ENCODE data around the gene SMCHD1. TPM values are rescaled to one million over a fixed set of nuclear protein-coding genes. Genes with fewer than 3 reads are reported as not detected.
A peak's percentile ranks its signal among the peaks of the same experiment; 100 is the strongest.
"Not testable (repeated sequence)": the region's sequence is repeated elsewhere in the genome, so short reads cannot be mapped to it uniquely, and the experiment has no call there.

SMCHD1 gene
- total RNA-seq, 2 donors from 2014 or later, result 103 to 137 TPM

DNA sequence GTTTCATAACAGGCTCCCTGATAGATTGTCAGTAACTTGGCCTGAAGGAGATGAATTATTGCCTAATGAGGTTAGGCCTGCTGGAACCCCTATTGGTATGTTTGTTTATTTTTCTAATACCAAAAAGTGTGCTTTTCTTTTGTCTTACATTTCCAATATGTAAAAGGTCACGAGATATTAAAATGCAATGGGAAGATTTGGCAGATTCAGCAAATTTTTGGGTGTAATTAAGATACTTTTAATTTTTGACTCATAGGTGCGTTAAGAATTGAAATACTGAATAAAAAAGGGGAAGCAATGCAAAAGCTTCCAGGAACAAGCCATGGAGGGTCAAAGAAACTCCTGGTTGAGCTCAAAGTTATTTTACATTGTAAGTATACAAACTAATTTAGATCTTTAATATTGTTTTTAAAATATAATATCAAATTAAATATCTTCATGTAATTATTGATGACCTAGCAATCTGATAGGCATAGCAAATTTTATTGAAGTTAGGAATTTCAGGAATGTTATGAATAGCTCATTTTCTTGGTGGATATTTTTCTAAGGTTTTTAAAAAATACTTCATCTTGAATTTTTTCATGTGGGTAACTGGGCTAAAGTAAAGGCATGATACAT, 52.1 kb downstream of the SMCHD1 start:
- Mint-ChIP-seq H3K36me3 (ENCODE audit: insufficient read depth in 2 of 2) (peaks cover 19 to 63% of the 10 kb centered on the region in 2 donors), H3K27ac (no peak overlapping the region), H3K4me3 (no peak overlapping the region), H3K27me3 (ENCODE audit: low read depth) (no peaks in the 10 kb centered on the region), H3K4me1 (ENCODE audit: low read depth) (peaks cover 27% of the 10 kb centered on the region), H3K9me3 (no peaks in the 10 kb centered on the region)
- ATAC-seq (replicated peaks in 1 of 2) (no peak), DNase-seq (no peak)

DNA sequence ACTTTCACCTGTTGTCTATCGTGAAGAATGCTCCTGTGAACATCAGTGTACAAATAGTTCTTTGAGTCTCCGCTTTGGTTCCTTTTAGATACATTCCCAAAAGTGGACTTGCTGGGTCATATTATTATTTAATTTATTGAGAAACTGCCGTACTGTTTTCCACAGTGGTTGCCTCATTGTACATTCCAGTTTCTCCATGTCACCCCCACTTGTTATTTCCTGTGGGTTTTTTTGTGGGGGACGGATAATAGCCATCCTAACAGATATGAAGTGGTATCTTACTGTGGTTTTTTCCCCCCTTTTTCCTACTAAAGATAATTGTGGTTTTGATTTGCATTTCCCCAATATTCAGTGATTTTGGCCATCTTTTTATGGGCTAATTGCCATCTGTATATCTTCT, 53.8 kb downstream of the SMCHD1 start:
- no peaks in the 10 kb centered on the region for H3K9me3 Mint-ChIP-seq

DNA sequence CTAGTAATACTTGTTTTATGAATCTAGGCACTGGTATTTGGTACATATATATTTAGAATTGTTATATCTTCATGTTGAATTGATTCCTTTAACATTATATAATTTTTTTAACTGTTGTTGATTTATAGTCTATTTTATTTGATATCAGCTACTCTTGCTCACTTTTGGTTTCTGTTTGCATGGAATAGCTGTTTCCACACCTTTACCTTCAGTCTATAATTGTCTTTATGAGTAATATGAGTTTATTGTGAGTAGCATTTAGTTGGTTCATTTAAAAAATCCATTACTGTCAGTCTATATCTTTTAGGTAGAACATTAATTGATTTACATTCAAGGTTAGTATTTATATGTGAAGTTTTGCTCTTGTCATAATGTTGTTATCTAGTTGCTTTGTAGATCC, 58.6 kb downstream of the SMCHD1 start:
- no peaks in the 10 kb centered on the region for H3K27me3 Mint-ChIP-seq (ENCODE audit: low read depth)
- DNase-seq (no peak), ATAC-seq (replicated peaks in 1 of 2) (no peak)
- H3K9me3 Mint-ChIP-seq, result no peaks in the 10 kb centered on the region
- peak overlapping the region; percentile 20 to 40 for H3K4me3 Mint-ChIP-seq
- H3K27ac Mint-ChIP-seq, result peak overlapping the region; percentile 43
- peaks cover 24 to 60% of the 10 kb centered on the region in 2 donors for H3K36me3 Mint-ChIP-seq (ENCODE audit: insufficient read depth in 2 of 2)
- peaks cover 26% of the 10 kb centered on the region for H3K4me1 Mint-ChIP-seq (ENCODE audit: low read depth)

More for the DNA sequence above, 53.8 kb downstream of the SMCHD1 start:
- peaks cover 35% of the 10 kb centered on the region for H3K4me1 Mint-ChIP-seq (ENCODE audit: low read depth)
- no peak for DNase-seq
- no peak for ATAC-seq (replicated peaks in 1 of 2)
- no peak overlapping the region for H3K4me3 Mint-ChIP-seq
- peaks cover 20 to 63% of the 10 kb centered on the region in 2 donors for H3K36me3 Mint-ChIP-seq (ENCODE audit: insufficient read depth in 2 of 2)
- H3K27ac Mint-ChIP-seq, result peak overlapping the region; percentile 63
- no peaks in the 10 kb centered on the region for H3K27me3 Mint-ChIP-seq (ENCODE audit: low read depth)

DNA sequence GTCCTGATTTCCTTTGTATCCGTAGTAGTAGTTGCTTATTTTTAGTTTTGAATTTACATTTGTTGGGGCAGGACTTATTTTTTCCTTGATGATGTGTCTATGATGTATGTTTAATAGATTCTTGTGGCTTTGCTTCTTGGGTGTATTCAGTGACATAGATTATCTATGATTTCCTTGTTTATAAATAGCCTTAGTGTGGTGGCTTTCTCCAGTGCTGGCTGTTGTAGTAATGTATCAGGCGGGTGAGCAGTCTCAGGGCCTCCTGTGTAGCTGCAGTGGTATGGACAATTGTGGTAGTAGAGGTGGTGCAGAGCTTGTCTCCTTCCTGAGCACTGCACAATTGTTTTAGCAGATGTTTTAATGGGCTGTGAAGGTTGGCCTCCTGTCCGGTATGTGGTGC, 60.5 kb downstream of the SMCHD1 start:
- Mint-ChIP-seq H3K4me1 (ENCODE audit: low read depth) (peaks cover 37% of the 10 kb centered on the region), H3K27ac (peak overlapping the region; percentile 87)

DNA sequence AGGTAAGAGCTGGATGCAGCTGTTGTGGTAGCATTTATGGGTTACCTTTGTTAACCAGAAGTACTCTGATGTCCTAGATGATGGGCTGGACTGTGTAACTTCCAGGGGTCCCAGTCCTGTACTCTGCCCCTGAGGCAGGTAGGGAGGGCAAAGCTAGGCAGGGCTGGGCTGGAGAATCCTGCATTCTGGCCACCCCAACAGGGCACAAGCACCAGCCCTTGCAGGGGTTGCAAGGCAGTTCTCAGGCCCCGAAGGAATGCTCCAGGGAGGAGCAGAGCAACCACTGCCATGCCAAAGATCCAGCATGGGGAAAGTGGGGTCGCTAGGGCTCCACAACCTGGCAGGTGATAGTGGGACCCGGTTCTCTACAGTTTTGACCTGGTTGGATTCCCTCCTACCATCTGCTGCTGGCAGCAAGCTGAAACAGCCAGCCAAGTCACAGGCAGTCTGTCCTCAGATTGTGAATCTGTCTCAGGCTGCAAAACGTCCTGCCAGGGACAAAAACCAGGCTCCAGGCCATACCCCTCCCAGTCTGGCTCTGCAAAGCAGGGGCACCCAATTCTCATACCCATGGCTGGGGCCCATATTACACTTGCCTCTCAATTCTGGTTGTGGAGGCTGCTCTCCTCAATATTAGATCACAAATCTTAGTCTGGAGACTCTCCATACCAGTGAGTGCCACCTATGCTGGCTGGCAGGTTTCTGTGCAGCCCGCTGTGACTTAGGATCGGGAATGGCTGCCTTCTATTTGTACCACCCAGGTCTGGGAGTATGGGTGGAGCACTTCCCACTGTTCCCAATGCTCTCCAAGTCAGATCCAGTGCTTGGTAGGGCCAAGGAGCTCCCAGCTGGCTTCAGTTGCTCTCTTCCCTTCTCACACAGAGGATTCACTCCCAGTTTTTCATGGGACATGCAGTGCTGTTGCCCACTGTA, 61.1 kb downstream of the SMCHD1 start:
- DNase-seq, result no peak
- peaks cover 40% of the 10 kb centered on the region for H3K4me1 Mint-ChIP-seq (ENCODE audit: low read depth)

More for the DNA sequence above, 60.5 kb downstream of the SMCHD1 start:
- DNase-seq (no peak), ATAC-seq (replicated peaks in 1 of 2) (no peak)
- Mint-ChIP-seq H3K9me3 (no peaks in the 10 kb centered on the region), H3K27me3 (ENCODE audit: low read depth) (no peaks in the 10 kb centered on the region), H3K4me3 (no peak overlapping the region), H3K36me3 (ENCODE audit: insufficient read depth in 2 of 2) (peaks cover 23 to 59% of the 10 kb centered on the region in 2 donors)

DNA sequence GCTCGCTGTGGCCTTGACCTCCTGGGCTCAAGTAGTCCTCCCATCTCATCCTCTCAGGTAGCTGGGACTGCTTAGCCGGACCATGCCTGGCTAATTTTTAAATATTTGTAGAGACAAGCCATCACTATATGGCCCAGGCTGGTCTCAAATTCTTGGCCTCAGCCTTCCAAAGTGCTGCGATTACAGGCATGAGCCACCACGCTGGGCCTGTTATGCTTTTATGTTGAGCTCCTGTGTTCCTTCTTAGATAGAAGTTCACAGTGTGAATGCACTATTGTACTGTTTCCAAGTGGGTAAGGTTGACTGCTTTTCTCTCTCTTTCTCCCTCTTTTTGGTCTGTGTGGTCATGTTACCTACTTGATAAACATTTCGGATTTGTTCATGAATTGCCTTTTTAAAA, 61.9 kb downstream of the SMCHD1 start:
- peaks cover 32% of the 10 kb centered on the region for H3K4me1 Mint-ChIP-seq (ENCODE audit: low read depth)
- H3K27ac Mint-ChIP-seq, result peak overlapping the region; percentile 44
- ATAC-seq (replicated peaks in 1 of 2), result no peak

More for the DNA sequence above, 61.1 kb downstream of the SMCHD1 start:
- no peak for ATAC-seq (replicated peaks in 1 of 2)
- H3K4me3 Mint-ChIP-seq, result no peak overlapping the region
- no peaks in the 10 kb centered on the region for H3K27me3 Mint-ChIP-seq (ENCODE audit: low read depth)
- no peaks in the 10 kb centered on the region for H3K9me3 Mint-ChIP-seq
- H3K27ac Mint-ChIP-seq, result peak overlapping the region; percentile 44
- peaks cover 24 to 60% of the 10 kb centered on the region in 2 donors for H3K36me3 Mint-ChIP-seq (ENCODE audit: insufficient read depth in 2 of 2)

DNA sequence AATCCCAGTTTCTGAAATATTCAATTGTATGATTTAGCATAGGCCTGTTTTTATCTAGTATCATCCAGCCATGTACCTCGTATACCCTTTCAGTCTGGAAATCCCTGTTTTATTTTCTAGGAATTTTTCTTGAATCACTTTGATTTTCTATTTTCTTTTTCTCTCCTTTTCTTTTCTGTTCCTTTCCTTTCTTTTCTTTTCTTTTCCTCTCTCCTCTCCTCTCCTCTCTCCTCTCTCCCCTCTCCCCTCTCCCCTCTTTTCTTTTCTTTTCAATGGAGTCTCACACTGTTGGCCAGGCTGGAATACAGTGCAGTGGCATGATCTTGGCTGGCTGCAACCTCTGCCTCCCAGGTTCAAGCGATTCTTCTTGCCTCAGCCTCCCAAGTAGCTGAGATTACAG, 63.5 kb downstream of the SMCHD1 start:
- H3K27ac Mint-ChIP-seq, result peak overlapping the region; percentile 26
- H3K27me3 Mint-ChIP-seq (ENCODE audit: low read depth), result no peaks in the 10 kb centered on the region
- ATAC-seq (replicated peaks in 1 of 2) (no peak), DNase-seq (no peak)
- H3K36me3 Mint-ChIP-seq (ENCODE audit: insufficient read depth in 2 of 2), result peaks cover 26 to 52% of the 10 kb centered on the region in 2 donors
- no peak overlapping the region for H3K4me3 Mint-ChIP-seq
- H3K9me3 Mint-ChIP-seq, result no peaks in the 10 kb centered on the region
- H3K4me1 Mint-ChIP-seq (ENCODE audit: low read depth), result peaks cover 34% of the 10 kb centered on the region

More for the DNA sequence above, 61.9 kb downstream of the SMCHD1 start:
- H3K4me3 Mint-ChIP-seq, result no peak overlapping the region
- H3K9me3 Mint-ChIP-seq, result no peaks in the 10 kb centered on the region
- peaks cover 24 to 54% of the 10 kb centered on the region in 2 donors for H3K36me3 Mint-ChIP-seq (ENCODE audit: insufficient read depth in 2 of 2)
- no peaks in the 10 kb centered on the region for H3K27me3 Mint-ChIP-seq (ENCODE audit: low read depth)
- no peak for DNase-seq

DNA sequence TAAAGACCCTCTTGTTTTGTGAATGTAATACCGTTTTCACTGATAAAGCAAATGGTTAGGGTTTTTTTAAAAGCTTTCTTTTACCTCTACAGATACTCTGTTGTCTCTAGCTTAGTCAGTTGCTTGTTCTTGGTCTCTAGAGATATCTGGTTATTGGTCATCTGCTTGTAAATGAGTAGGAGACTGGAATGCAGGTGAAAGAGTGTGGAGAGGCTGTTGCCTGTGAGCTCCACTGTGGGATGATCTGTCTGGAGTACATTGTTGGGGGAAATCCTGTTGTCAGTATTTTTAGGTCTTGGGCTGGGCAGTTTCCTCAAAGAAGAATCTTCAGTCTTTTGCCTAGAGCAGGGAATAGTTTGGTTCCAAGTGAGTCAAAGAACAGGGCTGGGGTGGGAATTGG, 67.7 kb downstream of the SMCHD1 start:
- Mint-ChIP-seq H3K27me3 (ENCODE audit: low read depth) (no peaks in the 10 kb centered on the region), H3K27ac (peak overlapping the region; percentile 97), H3K9me3 (no peaks in the 10 kb centered on the region), H3K36me3 (ENCODE audit: insufficient read depth in 2 of 2) (peaks cover 15 to 52% of the 10 kb centered on the region in 2 donors), H3K4me1 (ENCODE audit: low read depth) (peaks cover 34% of the 10 kb centered on the region), H3K4me3 (no peak overlapping the region)
- peak in 1 of 2 donors; percentile 38 for ATAC-seq (replicated peaks in 1 of 2)
- no peak for DNase-seq

DNA sequence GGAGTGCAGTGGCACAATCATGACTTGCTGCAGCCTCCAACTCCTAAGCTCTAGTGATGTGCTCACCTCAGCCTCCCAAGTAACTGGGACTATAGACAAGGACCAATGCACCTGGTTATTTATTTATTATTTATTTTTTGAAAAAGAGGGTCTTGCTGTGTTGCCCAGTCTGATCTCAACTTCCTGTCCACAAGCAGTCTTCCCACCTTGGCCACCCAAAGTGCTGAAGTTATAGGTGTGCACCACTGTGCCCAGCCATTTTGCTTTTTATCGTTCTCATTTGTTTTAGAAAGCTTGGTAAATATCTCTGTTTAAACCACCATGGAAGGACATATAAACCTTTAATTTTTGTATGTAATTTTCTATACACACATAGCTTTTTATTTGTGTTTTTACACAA, 74.2 kb downstream of the SMCHD1 start:
- H3K4me3 Mint-ChIP-seq, result no peak overlapping the region
- ATAC-seq (replicated peaks in 1 of 2) (no peak), DNase-seq (no peak)
- no peak overlapping the region for H3K27ac Mint-ChIP-seq
- H3K36me3 Mint-ChIP-seq (ENCODE audit: insufficient read depth in 2 of 2), result peaks cover 10 to 62% of the 10 kb centered on the region in 2 donors
- peaks cover 13% of the 10 kb centered on the region for H3K4me1 Mint-ChIP-seq (ENCODE audit: low read depth)
- H3K27me3 Mint-ChIP-seq (ENCODE audit: low read depth), result no peaks in the 10 kb centered on the region
- peaks cover 0 to 2% of the 10 kb centered on the region in 2 donors for H3K9me3 Mint-ChIP-seq

DNA sequence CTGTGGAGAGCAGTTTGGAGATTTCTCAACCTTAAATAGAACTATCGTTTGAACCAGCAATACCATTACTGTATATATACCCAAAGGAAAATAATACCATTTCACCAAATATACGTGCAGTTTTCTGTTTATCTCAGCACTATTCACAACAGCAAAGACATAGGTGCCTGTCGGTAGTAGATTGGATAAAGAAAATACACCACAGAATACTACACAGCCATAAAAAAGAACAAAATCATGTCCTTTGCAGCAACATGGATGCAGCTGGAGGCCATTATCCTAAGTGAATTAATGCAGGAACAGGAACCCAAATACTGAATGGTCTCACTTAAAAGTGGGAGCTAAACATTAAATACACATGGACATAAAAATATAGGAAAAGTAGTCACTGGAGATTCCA, 81.3 kb downstream of the SMCHD1 start:
- Mint-ChIP-seq H3K27ac (no peak overlapping the region), H3K27me3 (ENCODE audit: low read depth) (no peaks in the 10 kb centered on the region), H3K4me3 (no peak overlapping the region), H3K4me1 (ENCODE audit: low read depth) (peaks cover 4% of the 10 kb centered on the region), H3K9me3 (peaks cover 0 to 4% of the 10 kb centered on the region in 2 donors), H3K36me3 (ENCODE audit: insufficient read depth in 2 of 2) (peaks cover 25 to 72% of the 10 kb centered on the region in 2 donors)
- no peak for DNase-seq
- no peak for ATAC-seq (replicated peaks in 1 of 2)

DNA sequence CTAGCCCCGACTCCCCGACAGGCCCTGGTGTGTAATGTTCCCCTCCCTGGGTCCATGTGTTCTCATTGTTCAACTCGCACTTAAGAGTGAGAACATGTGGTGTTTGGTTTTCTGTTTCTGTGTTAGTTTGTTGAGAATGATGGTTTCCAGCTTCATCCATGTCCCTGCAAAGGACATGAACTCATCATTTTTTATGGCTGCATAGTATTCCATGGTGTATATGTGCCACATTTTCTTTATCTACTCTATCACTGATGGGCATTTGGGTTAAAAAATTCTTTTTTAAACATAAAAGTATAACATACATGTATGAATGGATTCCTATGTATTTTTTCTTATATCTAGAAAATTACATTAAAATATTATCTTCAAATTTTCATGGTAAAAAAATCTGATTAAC, 84.6 kb downstream of the SMCHD1 start:
- not testable (repeated sequence) for H3K27ac Mint-ChIP-seq; H3K4me1 Mint-ChIP-seq (ENCODE audit: low read depth); H3K9me3 Mint-ChIP-seq; H3K27me3 Mint-ChIP-seq (ENCODE audit: low read depth); H3K4me3 Mint-ChIP-seq; ATAC-seq (replicated peaks in 1 of 2); DNase-seq
- peaks cover 26 to 53% of the 10 kb centered on the region in 2 donors for H3K36me3 Mint-ChIP-seq (ENCODE audit: insufficient read depth in 2 of 2)

DNA sequence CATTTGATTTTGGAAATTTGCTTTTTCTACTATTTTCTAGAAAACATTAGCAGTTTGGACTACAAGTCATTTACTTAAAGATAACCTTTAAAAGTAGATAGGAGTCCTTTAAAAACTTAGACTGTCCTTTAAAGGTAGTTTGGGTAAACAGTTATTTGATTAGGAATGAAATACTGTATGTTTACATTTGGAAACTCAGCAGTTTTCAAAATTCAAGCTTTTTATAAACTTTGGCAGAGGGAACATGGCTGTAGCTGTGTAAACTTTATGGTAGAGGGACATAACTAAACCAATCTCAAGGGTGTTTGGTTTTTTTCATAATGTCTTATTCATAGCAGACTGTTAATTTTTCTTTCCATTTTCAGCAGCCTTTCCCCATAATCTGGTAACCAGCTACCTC, 90.7 kb downstream of the SMCHD1 start:
- H3K27me3 Mint-ChIP-seq (ENCODE audit: low read depth), result no peaks in the 10 kb centered on the region
- H3K4me3 Mint-ChIP-seq, result no peak overlapping the region
- peaks cover 0 to 1% of the 10 kb centered on the region in 2 donors for H3K9me3 Mint-ChIP-seq
- peaks cover 13 to 41% of the 10 kb centered on the region in 2 donors for H3K36me3 Mint-ChIP-seq (ENCODE audit: insufficient read depth in 2 of 2)
- no peaks in the 10 kb centered on the region for H3K4me1 Mint-ChIP-seq (ENCODE audit: low read depth)
- DNase-seq (no peak), ATAC-seq (replicated peaks in 1 of 2) (no peak)
- H3K27ac Mint-ChIP-seq, result peak overlapping the region; percentile 86

DNA sequence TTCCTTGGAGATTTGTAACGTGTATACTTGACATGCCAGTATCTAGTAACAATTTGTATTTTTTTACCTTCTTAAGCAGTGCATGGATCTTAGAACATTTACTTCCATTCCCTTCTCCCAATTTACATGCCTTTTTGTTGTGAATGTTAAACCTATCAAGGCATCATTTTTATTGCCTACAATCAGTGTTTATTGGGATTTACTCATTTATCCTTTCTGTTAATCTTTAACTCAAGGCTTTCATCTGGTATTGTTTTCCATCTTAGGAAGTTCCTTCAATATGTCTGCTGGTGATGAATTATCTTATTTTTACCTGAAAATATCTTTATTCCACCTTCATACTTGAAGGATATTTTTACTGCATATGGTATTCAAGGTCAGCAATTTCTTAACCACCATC, 102.8 kb downstream of the SMCHD1 start:
- Mint-ChIP-seq H3K4me1 (ENCODE audit: low read depth) (peaks cover 18% of the 10 kb centered on the region), H3K4me3 (peak overlapping the region in 1 of 2 donors; percentile 10), H3K36me3 (ENCODE audit: insufficient read depth in 2 of 2) (peaks cover 9 to 24% of the 10 kb centered on the region in 2 donors), H3K27ac (peak overlapping the region; percentile 94), H3K9me3 (no peaks in the 10 kb centered on the region), H3K27me3 (ENCODE audit: low read depth) (no peaks in the 10 kb centered on the region)
- no peak for DNase-seq
- ATAC-seq (replicated peaks in 1 of 2), result no peak
